GM12875 (cell line): ENCODE data around the gene BDH1.

ENCODE experiments used
- H3K4me3 ChIP-seq: one replicate; pipeline ENCODE4 v1.5.1; 2011; ENCODE audit warnings: low read depth, low read length, control low read depth
- TF ChIP-seq, protein P1 (sequence below): IDR thresholded peaks from 2 replicates; pipeline ENCODE4 v1.5.1; 2011; ENCODE audit warnings: low read depth, mild to moderate bottlenecking, control low read depth, inconsistent platforms, low read length, moderate library complexity, borderline replicate concordance; ENCODE audit not compliant: insufficient read depth

BDH1 gene

DNA sequence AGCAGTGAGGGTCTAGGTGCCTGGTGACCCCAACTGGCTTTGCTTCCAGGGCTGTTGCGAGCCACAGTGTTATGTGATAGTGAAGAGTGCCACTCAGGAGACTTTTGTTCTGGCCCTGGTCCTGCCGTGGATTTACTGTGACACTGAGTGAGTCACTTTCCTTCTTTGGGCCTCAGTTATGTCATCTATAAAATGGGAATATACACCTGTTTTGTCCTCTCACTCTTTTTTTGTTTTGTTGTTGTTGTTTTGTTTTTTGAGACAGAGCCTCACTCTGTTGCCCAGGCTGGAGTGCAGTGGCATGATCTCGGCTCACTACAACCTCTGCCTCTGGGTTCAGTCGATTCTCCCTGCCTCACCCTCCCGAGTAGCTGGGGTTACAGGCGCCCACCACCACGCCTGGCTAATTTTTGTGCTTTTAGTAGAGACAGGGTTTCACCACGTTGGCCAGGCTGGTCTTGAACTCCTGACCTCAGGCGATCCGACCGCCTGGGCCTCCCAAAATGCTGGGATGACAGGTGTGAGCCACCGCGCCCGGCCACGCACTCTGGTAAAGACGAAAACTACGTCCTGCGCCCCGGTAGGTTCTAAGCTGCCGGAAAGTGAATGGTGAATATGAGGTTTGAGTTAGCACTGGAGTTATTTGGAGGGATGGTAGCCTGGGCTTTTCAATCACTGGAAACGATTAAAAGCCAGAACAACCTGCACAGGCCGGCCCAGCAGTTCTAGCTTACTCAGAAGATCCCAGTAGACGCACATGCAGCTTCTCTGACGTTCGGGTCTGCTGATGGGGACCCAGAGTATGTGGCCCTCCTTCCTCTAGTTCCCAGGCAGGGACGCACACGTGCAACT, 46.6 kb downstream of the BDH1 start:
- H3K4me3 ChIP-seq: no peak overlapping the region
- TF ChIP-seq, protein P1, sequence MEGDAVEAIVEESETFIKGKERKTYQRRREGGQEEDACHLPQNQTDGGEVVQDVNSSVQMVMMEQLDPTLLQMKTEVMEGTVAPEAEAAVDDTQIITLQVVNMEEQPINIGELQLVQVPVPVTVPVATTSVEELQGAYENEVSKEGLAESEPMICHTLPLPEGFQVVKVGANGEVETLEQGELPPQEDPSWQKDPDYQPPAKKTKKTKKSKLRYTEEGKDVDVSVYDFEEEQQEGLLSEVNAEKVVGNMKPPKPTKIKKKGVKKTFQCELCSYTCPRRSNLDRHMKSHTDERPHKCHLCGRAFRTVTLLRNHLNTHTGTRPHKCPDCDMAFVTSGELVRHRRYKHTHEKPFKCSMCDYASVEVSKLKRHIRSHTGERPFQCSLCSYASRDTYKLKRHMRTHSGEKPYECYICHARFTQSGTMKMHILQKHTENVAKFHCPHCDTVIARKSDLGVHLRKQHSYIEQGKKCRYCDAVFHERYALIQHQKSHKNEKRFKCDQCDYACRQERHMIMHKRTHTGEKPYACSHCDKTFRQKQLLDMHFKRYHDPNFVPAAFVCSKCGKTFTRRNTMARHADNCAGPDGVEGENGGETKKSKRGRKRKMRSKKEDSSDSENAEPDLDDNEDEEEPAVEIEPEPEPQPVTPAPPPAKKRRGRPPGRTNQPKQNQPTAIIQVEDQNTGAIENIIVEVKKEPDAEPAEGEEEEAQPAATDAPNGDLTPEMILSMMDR: no peak

DNA sequence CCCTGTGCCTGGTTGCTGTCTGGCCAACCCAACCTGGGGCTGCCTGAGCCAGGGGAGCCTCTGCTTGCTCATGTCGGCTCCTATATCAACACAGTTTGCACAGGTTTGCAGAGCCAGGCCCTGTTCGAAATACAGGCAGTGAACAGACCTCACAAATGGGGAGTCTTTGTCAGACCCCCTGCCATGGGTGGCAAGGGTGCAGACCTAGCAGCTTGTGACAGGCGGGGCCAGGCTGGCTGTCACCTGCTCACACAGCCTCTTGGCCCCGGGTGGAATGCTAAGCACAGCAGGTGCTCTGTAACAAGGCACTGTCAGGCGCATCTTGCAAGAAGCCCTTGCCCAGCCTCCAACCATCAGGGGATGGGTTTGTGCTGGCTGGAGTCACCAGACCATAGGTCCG, 47.3 kb downstream of the BDH1 start:
- no peak overlapping the region for H3K4me3 ChIP-seq
- TF ChIP-seq, protein P1: no peak

GRCh38 chr3:197508051-197508451, 47.7 kb downstream of the BDH1 start:
- H3K4me3 ChIP-seq: no peak overlapping the region
- TF ChIP-seq, protein P1: no peak

DNA sequence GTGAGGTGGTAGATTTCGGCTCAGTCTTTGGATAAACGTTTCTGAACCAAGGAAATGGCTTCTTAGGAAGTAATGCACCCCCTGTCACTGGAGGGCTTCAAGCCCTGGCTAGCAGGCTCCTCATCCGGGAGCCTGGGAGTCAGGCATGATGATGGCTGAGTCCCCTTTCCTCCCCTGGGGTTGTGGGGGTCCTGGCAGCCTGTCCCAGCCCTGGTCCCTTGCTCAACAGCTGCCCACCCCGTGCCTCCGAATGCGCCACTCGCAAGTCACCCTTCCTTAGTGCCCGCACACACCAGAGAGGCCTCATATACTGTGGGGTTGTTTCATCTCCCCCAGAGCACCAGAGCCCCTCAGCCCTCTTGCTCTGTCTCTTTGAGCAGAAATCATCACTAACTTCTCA, 48.2 kb downstream of the BDH1 start:
- TF ChIP-seq, protein P1: no peak
- H3K4me3 ChIP-seq: no peak overlapping the region

GRCh38 chr3:197507081-197507480, 48.7 kb downstream of the BDH1 start:
- TF ChIP-seq, protein P1: no peak
- H3K4me3 ChIP-seq: no peak overlapping the region

DNA sequence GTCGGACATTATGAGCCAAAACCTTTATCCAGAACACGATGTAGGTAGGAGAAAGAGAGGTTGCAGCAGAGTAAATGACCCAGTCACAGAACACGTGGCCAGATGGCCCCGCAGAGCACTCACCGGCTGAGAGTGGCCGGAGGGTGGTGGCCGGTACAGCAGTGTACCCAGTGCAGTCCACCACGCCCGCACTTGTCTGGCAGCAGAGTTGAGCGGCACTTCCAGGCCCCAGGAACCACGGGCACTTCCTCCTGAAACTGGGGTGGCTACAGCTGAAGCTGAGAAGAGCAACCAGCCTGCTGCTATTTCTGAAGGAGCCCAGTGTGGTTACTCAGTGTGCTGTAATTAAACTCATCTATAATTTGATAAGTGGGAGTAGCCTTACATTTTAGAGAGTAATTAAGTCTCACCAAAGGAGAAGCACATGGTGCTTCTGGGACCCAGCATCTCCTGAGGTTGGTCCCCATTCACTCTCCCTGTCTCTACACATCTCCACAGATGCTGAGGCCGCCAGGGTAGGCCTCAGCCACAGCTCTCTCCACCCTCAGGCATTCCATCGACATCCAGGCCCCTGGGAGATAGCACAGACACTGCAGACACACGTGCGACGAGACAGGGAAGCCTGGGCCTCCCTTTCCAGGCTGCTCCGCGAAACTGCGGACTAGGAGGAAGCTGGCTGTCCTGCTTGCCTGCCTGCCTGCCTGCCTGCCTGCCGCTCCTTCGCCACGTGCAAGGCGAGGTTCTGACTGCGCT, 49.8 kb downstream of the BDH1 start:
- H3K4me3 ChIP-seq: no peak overlapping the region
- TF ChIP-seq, protein P1: no peak
